Measurements from ENCODE around the gene GLG1.

GLG1 gene

DNA sequence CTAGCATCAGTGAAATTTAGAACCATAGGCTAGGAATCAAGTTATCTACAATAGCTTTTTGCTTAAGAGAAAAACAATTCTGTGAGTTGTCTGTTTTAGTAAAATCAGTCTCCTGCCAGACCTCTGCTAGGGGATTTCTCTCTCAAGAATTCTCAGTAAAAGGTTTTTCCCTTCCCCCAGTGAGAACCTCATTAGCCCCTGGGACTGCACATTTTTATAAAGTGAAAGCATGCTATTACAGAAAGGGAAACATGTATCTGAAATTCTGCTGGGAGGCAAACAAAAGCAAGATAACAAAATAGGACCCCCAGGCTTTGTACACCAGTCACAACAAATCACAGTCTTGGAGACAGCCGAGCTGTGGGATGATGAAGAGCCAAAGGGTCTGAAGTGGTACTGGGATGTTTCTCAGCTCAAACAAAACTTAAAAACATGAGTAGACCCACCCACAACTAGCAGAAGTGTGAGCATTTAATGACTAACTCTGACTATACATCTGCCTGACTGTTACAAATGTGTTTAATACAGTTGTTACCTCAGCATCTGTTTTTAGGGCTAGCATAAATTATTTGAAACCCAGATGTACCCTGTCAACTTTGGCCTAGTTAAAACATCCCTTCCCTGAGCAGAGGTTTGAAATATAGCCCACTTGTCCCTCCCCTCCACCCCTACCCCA, 20.0 kb upstream of the GLG1 start:
- no peak overlapping the region for H3K4me3 ChIP-seq (ENCODE audit: low read depth, low read length)
- TF ChIP-seq, protein P1, sequence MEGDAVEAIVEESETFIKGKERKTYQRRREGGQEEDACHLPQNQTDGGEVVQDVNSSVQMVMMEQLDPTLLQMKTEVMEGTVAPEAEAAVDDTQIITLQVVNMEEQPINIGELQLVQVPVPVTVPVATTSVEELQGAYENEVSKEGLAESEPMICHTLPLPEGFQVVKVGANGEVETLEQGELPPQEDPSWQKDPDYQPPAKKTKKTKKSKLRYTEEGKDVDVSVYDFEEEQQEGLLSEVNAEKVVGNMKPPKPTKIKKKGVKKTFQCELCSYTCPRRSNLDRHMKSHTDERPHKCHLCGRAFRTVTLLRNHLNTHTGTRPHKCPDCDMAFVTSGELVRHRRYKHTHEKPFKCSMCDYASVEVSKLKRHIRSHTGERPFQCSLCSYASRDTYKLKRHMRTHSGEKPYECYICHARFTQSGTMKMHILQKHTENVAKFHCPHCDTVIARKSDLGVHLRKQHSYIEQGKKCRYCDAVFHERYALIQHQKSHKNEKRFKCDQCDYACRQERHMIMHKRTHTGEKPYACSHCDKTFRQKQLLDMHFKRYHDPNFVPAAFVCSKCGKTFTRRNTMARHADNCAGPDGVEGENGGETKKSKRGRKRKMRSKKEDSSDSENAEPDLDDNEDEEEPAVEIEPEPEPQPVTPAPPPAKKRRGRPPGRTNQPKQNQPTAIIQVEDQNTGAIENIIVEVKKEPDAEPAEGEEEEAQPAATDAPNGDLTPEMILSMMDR (IDR thresholded peaks at IDR 0.05; ENCODE audit: low read depth, low read length): no peak
- in situ Hi-C loops (cut with HindIII; ENCODE audit: low sequenced_read_pairs): no loop called here
- peak; percentile 22 for DNase-seq (ENCODE audit: low read depth, low spot score)

DNA sequence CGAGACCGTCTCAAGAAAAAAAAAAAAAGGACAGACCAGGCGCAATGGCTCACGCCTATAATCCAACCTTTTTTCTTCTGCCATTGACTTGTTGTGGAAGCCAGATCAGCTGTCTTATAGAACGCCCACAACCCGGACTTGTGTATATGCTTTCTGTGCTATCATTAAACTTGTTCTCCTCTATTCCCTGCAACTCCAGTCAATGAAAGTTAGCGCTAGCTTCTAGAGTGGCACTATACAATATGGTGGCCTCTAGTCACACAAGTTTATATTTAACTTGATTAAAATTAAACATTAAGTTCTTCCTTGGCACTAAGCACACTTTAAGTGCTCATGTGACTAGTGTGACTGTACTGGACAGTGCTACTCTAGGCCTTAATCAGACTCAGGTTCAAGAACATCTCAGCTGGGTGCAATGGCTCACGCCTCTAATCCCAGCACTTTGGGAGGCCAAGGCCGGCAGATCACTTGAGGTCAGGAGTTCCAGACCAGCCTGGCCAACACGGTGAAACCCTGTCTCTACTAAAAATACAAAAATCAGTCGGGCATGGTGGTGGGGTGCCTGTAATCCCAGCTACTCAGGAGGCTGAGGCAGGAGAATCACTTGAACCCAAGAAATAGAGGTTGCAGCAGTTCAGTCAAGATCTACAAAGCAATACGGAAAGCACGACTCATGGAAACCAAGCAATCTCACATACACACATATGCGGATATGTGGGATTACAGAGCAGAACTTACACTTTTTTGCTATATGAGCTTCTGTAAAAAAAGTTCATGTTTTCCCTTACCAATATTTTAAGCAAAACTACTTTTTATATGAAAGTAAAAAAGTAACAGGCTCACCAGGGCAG, 18.8 kb upstream of the GLG1 start:
- no peak overlapping the region for H3K4me3 ChIP-seq (ENCODE audit: low read depth, low read length)

DNA sequence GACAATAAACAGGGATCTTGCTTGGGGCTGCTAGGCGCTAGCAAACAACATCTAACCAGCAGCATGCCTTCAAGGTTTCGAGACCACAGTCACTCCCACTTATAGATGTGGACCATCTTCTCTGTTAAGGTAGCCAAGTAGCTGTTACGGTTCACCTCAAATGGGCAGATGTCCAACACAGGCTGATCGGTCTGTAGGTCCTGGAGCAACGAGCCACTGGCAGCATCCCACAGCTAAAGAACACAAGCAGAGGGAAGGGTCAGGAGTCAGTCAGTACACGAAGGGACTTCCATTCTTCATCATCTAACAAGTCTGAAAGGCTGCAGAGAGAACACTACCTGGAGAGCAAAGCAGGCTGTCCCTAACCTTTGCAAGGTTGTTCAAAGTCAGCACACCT, 16.9 kb upstream of the GLG1 start:
- in situ Hi-C loops (cut with HindIII; ENCODE audit: low sequenced_read_pairs): no loop called here
- H3K4me3 ChIP-seq (ENCODE audit: low read depth, low read length): no peak overlapping the region
- no peak for DNase-seq (ENCODE audit: low read depth, low spot score)
- TF ChIP-seq, protein P1 (IDR thresholded peaks at IDR 0.05; ENCODE audit: low read depth, low read length): no peak

More for the DNA sequence above, 18.8 kb upstream of the GLG1 start:
- TF ChIP-seq, protein P1 (IDR thresholded peaks at IDR 0.05; ENCODE audit: low read depth, low read length): no peak
- DNase-seq (ENCODE audit: low read depth, low spot score): no peak
- in situ Hi-C loops (cut with HindIII; ENCODE audit: low sequenced_read_pairs): no loop called here

DNA sequence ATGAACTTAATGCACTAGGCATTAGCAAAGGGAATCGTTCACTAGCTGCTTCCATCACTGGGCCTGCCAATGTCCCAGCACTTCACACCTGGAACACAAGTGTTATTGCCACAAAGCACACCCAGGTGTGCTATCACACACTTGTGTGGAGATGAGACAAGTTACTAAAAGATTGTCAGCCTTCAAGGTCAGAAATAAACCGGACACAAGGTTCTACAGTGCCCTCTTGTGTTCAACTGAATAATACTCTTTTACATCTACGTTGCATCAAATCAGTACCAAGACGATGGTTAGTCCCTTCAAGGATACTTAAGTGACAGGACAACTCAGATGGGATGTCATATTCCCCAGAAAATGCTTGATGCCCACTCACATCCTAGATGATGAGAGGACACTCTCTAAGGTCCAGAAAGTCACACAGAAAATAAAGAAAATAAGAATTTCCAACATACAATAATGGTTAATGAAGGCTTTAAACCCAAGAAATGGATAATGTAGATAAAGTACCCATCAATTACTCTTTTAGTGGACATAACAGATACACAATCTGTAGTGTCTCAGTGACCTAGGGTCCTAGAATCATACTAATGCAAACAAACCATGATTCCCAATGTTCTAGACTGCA, 16.4 kb upstream of the GLG1 start:
- TF ChIP-seq, protein P1 (IDR thresholded peaks at IDR 0.05; ENCODE audit: low read depth, low read length): peak; percentile 54
- H3K4me3 ChIP-seq (ENCODE audit: low read depth, low read length): no peak overlapping the region
- in situ Hi-C loops (cut with HindIII; ENCODE audit: low sequenced_read_pairs): no loop called here
- DNase-seq (ENCODE audit: low read depth, low spot score): peak; percentile 67

DNA sequence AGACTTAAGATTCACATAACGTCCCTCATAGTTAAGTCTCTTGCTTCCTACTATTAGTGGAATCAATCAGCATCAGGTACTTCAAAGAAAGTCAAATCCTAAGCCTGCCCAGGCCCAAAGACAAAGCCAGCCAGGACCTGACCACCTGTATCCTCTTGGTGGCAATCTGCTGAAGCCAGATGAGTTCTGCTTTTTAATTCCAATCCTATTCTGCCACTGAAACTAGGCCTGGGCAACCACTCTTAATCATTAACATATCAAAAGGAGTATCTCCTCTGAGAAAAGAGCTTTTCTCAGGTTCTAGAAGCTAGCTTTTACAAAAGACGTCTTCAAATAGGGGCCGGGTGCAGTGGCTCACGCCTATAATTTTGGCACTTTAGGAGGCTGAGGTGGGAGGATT, 15.1 kb upstream of the GLG1 start:
- in situ Hi-C loops (cut with HindIII; ENCODE audit: low sequenced_read_pairs): no loop called here
- TF ChIP-seq, protein P1 (IDR thresholded peaks at IDR 0.05; ENCODE audit: low read depth, low read length): no peak

DNA sequence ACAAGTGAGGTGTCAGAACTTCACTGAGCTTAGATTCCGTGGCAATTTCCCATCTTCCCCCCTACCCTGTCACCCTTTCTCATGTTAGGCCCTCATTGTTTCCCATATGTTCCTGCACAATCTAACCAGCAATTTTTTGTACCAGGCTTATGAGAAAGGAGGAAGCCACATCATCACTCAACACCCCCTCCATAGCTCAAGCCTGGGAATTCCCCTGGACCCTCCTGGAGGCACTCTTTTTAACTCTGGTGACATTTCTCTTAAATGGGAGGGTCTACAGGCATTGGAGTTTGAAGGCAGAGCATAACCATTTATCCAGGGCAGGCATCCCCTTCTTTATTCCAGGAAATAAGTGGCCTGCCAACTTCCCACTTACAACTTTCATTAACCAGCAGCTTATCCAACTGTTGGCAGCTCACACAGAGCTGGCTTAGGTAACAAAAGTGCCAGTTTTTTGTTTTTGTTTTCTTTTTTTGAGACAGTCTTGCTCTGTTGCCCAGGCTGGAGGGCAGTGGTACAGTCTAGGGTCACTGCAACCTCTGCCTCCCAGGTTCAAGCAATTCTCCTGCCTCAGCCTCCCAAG, 10.4 kb upstream of the GLG1 start:
- DNase-seq (ENCODE audit: low read depth, low spot score): no peak
- H3K4me3 ChIP-seq (ENCODE audit: low read depth, low read length): no peak overlapping the region
- TF ChIP-seq, protein P1 (IDR thresholded peaks at IDR 0.05; ENCODE audit: low read depth, low read length): no peak
- in situ Hi-C loops (cut with HindIII; ENCODE audit: low sequenced_read_pairs): no loop called here

More for the DNA sequence above, 15.1 kb upstream of the GLG1 start:
- no peak for DNase-seq (ENCODE audit: low read depth, low spot score)
- no peak overlapping the region for H3K4me3 ChIP-seq (ENCODE audit: low read depth, low read length)

Data from astrocyte of the spinal cord (primary cell).